Panc1 (cell line): ENCODE data around the gene ASAP2. TPM values are rescaled to one million over a fixed set of nuclear protein-coding genes. Genes with fewer than 3 reads are reported as not detected.

ENCODE experiments used
- ATAC-seq: fragments of 200-7000 bp; cut with Tn5 transposase; 2 replicates; pipeline ENCODE4 v1.9.1; 2020; ENCODE audit warnings: mild to moderate bottlenecking, moderate library complexity
- BruUV-seq: library from RNA; stranded (reverse); fragments of 400-500 nt; replicated peaks from 2 replicates; lab custom pipeline; 2021; lab: Mats Ljungman, UMichigan
- CTCF ChIA-PET: fragments of 300-600 bp; sonication (Branson Sonifier 250); formaldehyde crosslinking; loops from one replicate; lab custom pipeline; 2022; ENCODE audit warnings: antibody characterized with exemption; lab: Charles Lee
- POLR2A ChIA-PET: fragments of 300-600 bp; sonication (Branson Sonifier 250); formaldehyde crosslinking; loops from one replicate; lab custom pipeline; 2022; ENCODE audit warnings: antibody characterized with exemption; lab: Charles Lee
- DNase-seq: peaks from one replicate; pipeline ENCODE4 v3.0.0-alpha.2; 2010; ENCODE audit warnings: low read depth, low spot score
- H3K27ac ChIP-seq: 2 replicates; pipeline ENCODE4 v1.5.1; 2011; ENCODE audit warnings: mild to moderate bottlenecking, low read length, inconsistent platforms
- H3K27me3 ChIP-seq: fragments of 200-500 bp; sonication (Bioruptor generic); 2 replicates; pipeline ENCODE4 v1.6.0; 2014; ENCODE audit warnings: low read length, inconsistent platforms; ENCODE audit not compliant: control insufficient read depth, insufficient read depth
- H3K36me3 ChIP-seq: fragments of 200-500 bp; sonication (Bioruptor generic); 2 replicates; pipeline ENCODE4 v1.5.1; 2014; ENCODE audit warnings: inconsistent platforms, mild to moderate bottlenecking, low read length, moderate library complexity; ENCODE audit not compliant: control insufficient read depth, insufficient read depth
- H3K4me1 ChIP-seq: 2 replicates; pipeline ENCODE4 v1.5.1; 2011; ENCODE audit warnings: inconsistent platforms, mild to moderate bottlenecking, low read length, moderate library complexity; ENCODE audit not compliant: control insufficient read depth, insufficient read depth
- H3K4me3 ChIP-seq, 2 experiments: 2 replicates each; pipeline ENCODE4 v1.5.1; 2011 to 2012; ENCODE audit warnings: low read depth in 2 of 2, low read length in 2 of 2, mild to moderate bottlenecking in 2 of 2, inconsistent platforms in 1 of 2, moderate library complexity in 1 of 2
- H3K9me3 ChIP-seq: fragments of 200-500 bp; sonication (Bioruptor generic); 2 replicates; pipeline ENCODE4 v1.5.1; 2014; ENCODE audit warnings: low read depth, mild to moderate bottlenecking, inconsistent platforms, low read length, moderate library complexity; ENCODE audit not compliant: control insufficient read depth, insufficient read depth
- CTCF ChIP-seq: fragments of 450-650 bp; IDR thresholded peaks from 2 replicates; pipeline ENCODE4 v1.5.1; 2017; ENCODE audit warnings: mild to moderate bottlenecking
- POLR2AphosphoS5 ChIP-seq: IDR thresholded peaks from 2 replicates; pipeline ENCODE4 v1.6.1; 2012; ENCODE audit warnings: mild to moderate bottlenecking, low read depth, low read length, moderate library complexity
- REST ChIP-seq, 2 experiments: IDR thresholded peaks; 2 replicates each; pipeline ENCODE4 v1.6.1; 2011 to 2012; ENCODE audit warnings: low read depth in 2 of 2, control low read depth in 1 of 2, low read length in 1 of 2, mild to moderate bottlenecking in 1 of 2, moderate library complexity in 1 of 2; ENCODE audit not compliant: insufficient read depth in 1 of 2
- SIN3A ChIP-seq: IDR thresholded peaks from 2 replicates; pipeline ENCODE4 v1.6.1; 2012; ENCODE audit warnings: low read depth, mild to moderate bottlenecking, low read length, moderate library complexity, borderline replicate concordance; ENCODE audit not compliant: insufficient read depth
- TCF7L2 ChIP-seq: IDR thresholded peaks from 2 replicates; pipeline ENCODE4 v1.6.1; 2011; ENCODE audit warnings: mild to moderate bottlenecking, low read depth, low read length, inconsistent platforms
- in situ Hi-C: cut with HindIII; loops from 2 replicates; pipeline ENCODE4 v1.10.0; 2016; ENCODE audit warnings: low sequenced_read_pairs, low pct_unique_long_range_greater_than_20kb
- intact Hi-C: fragments of 100-400 bp; cut with micrococcal nuclease; formaldehyde crosslinking; loops from one replicate; pipeline ENCODE4 v1.10.0; 2022; ENCODE audit not compliant: unreplicated experiment
- total RNA-seq: library from RNA; stranded (reverse); gene quantifications from one replicate; pipeline ENCODE4 v1.2.1, GENCODE V29; 2021; ENCODE audit not compliant: unreplicated experiment

The ASAP2 gene
- total RNA-seq, 1 experiment from 2014 or later = 107 TPM

DNA sequence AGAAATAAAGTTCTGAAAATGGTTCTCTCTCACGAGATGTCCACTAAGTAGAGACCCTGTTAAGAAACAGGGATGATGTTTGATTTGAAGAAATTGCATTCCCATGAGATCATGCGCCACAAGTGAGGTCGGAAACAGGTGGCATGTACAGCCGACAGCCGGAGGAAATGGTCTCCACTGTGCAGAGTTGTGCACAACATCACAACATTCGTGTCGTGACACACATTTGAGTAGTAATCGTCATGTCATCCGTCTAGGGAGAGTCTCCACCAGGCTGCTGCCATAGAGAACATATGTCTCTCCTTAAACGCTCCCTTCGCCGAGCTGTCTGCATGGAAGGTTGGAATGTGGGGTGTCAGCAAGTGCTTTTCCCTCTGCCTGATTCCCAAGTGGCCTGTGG lies 84.7 kb downstream of the ASAP2 start:
- intact Hi-C loops = no loop called here
- ChIA-PET POLR2A (interaction anchor here (0.5 kb wide), 1 partner anchor 54 kb away, joined by 3 read pairs; no protein-coding TSS in a partner anchor), CTCF (no interaction called here)
- TF ChIP-seq CTCF = no peak
- no peak for TF ChIP-seq REST (IDR thresholded peaks at IDR 0.05; ENCODE audit: insufficient read depth in 1 of 2, low read depth in 2 of 2, low read length in 1 of 2)
- no peak for TF ChIP-seq SIN3A
- no peak for TF ChIP-seq POLR2AphosphoS5
- no peak for TF ChIP-seq TCF7L2
- DNase-seq = no peak
- Histone ChIP-seq H3K36me3 (peaks cover 5% of the 10 kb centered on the region; the same call in 1 of the 2 replicates), H3K27ac (peak overlapping the region; percentile 98), H3K4me3 (no peak overlapping the region), H3K4me1 (peaks cover 73% of the 10 kb centered on the region), H3K27me3 (no peaks in the 10 kb centered on the region), H3K9me3 (no peaks in the 10 kb centered on the region)
- in situ Hi-C loops = loop anchor here (5.0 kb wide), 1 partner anchor 59 kb away; no protein-coding TSS in a partner anchor
- no peak for ATAC-seq
- BruUV-seq = no TSS peak

GRCh38 chr2:9291866-9292265 lies 85.3 kb downstream of the ASAP2 start:
- Histone ChIP-seq H3K9me3 (no peaks in the 10 kb centered on the region), H3K4me3 (no peak overlapping the region), H3K27me3 (no peaks in the 10 kb centered on the region), H3K27ac (peak overlapping the region; percentile 98), H3K36me3 (peaks cover 5% of the 10 kb centered on the region; the same call in 1 of the 2 replicates), H3K4me1 (peaks cover 68% of the 10 kb centered on the region)
- in situ Hi-C loops (loop anchor here (5.0 kb wide), 1 partner anchor 60 kb away; no protein-coding TSS in a partner anchor), intact Hi-C loops (no loop called here)
- DNase-seq (no peak), ATAC-seq (no peak)
- CTCF ChIA-PET = no interaction called here
- BruUV-seq = no TSS peak
- POLR2A ChIA-PET = interaction anchor here (0.5 kb wide), 1 partner anchor 53 kb away, joined by 3 read pairs; no protein-coding TSS in a partner anchor
- TF ChIP-seq POLR2AphosphoS5 (no peak), CTCF (no peak)
